ENCODE results near the gene KMO.

The KMO gene

GRCh38 chr1:241641773-241642592, 109.8 kb downstream of the KMO start:
- no peak for TF ChIP-seq CTCF (IDR thresholded peaks at IDR 0.05; ENCODE audit: insufficient read depth, low read depth, low read length, missing control alignments)
- H3K4me3 ChIP-seq (ENCODE audit: low read depth, low read length) = no peak overlapping the region
- no peak for DNase-seq (ENCODE audit: low read depth)

GRCh38 chr1:241642593-241642944, 110.4 kb downstream of the KMO start:
- no peak for DNase-seq (ENCODE audit: low read depth)
- TF ChIP-seq CTCF (IDR thresholded peaks at IDR 0.05; ENCODE audit: insufficient read depth, low read depth, low read length, missing control alignments) = no peak

GRCh38 chr1:241644259-241644658, 112.1 kb downstream of the KMO start:
- no peak for DNase-seq (ENCODE audit: low read depth)
- no peak overlapping the region for H3K4me3 ChIP-seq (ENCODE audit: low read depth, low read length)

More at GRCh38 chr1:241642593-241642944, 110.4 kb downstream of the KMO start:
- H3K4me3 ChIP-seq (ENCODE audit: low read depth, low read length) = no peak overlapping the region

GRCh38 chr1:241645199-241645598, 113.0 kb downstream of the KMO start:
- no peak overlapping the region for H3K4me3 ChIP-seq (ENCODE audit: low read depth, low read length)
- DNase-seq (ENCODE audit: low read depth) = no peak
- no peak for TF ChIP-seq CTCF (IDR thresholded peaks at IDR 0.05; ENCODE audit: insufficient read depth, low read depth, low read length, missing control alignments)

More at GRCh38 chr1:241644259-241644658, 112.1 kb downstream of the KMO start:
- TF ChIP-seq CTCF (IDR thresholded peaks at IDR 0.05; ENCODE audit: insufficient read depth, low read depth, low read length, missing control alignments) = no peak

All from GM12865 (cell line).